Right cardiac atrium (tissue), 5 donors: ENCODE results near the gene FAM228B. TPM values are rescaled to one million over a fixed set of nuclear protein-coding genes. Genes with fewer than 3 reads are reported as not detected.

Source experiments
- ATAC-seq, 2 donors: fragments of 200-7000 bp; cut with Tn5 transposase; one replicate each; pipeline versions ENCODE4 v1.8.0 to v1.9.1; 2020; ENCODE audit warnings: moderate library complexity in 2 of 2, mild to moderate bottlenecking in 1 of 2
- DNase-seq, 3 donors: peaks; one replicate each; pipeline ENCODE4 v3.0.0-alpha.2; 2020
- H3K27ac ChIP-seq: one replicate; pipeline ENCODE4 v1.5.1; 2013; ENCODE audit warnings: mild to moderate bottlenecking, low read length, control low read depth, moderate library complexity
- H3K27me3 ChIP-seq: one replicate; pipeline ENCODE4 v1.6.1; 2013; ENCODE audit not compliant: control insufficient read depth, insufficient read depth
- H3K4me1 ChIP-seq: one replicate; pipeline ENCODE4 v1.6.1; 2013; ENCODE audit warnings: low read length; ENCODE audit not compliant: control insufficient read depth, insufficient read depth
- H3K4me3 ChIP-seq: one replicate; pipeline ENCODE4 v1.5.1; 2013; ENCODE audit warnings: low read length, control low read depth
- H3K9me3 ChIP-seq: one replicate; pipeline ENCODE4 v1.6.1; 2013; ENCODE audit warnings: low read length; ENCODE audit not compliant: control insufficient read depth
- WGBS: extraction: QIAGEN DNeasy Blood & Tissue Kit; methylation state at CpG from one replicate; pipeline ENCODE4 v1.1.7; 2013; 5-methylcytosine and 5-hydroxymethylcytosine counted together
- intact Hi-C, 4 donors: fragments of 100-400 bp; cut with DNase I; formaldehyde crosslinking; loops; one replicate each; pipeline versions ENCODE4 v1.11.0 to v1.14.0; 2022 to 2023
- polyA plus RNA-seq: library from polyadenylated mRNA; stranded (reverse); fragments of 200-250 nt; gene quantifications from one replicate; pipeline ENCODE4 v1.2.3, GENCODE V29; 2013
- total RNA-seq, 4 donors: library from RNA; stranded (reverse); fragmentation: NEBNext Ultra II Directional; extraction: Animal tissue kit (Norgen Biotek cat#: 25700); gene quantifications; one replicate each; pipeline ENCODE4 v1.2.1, GENCODE V29; 2021
- donor health status: healthy with polysubstance abuse.
- donor health status: DM: no; HTN: yes; CAD: no.
- donor health status: DM: no; HTN: no; CAD: no.
- donor health status: DM: no; HTN: yes; CAD: no; lungs with severe emphysema.
- donor health status: DM: yes; HTN: yes; CAD: no.

FAM228B gene
- total and polyA plus RNA-seq, 5 donors = 37.9 to 69.0 (median 55.8) TPM

DNA sequence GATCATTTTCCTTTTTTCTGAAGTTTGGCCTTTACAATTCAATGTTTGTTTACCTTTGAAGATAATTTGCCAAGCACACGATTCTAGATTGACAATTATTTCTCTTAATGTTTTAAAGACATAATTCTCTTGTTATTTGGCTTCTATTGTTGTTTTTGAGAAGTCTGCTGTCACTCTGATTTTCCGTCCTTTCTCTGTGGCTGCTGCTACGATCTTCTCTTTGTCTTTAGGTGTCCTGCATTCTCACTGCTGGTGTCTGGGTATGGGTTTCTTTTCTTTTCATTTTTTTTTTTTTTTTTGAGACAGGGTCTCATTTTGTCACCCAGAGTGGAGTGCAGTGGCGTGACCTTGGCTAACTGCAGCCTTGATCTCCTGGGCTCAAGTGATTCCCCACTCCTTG is 36.4 kb downstream of the FAM228B start:
- ATAC-seq (no peak), DNase-seq (no peak)
- intact Hi-C loops = no loop called here
- Histone ChIP-seq H3K9me3 (no peaks in the 10 kb centered on the region), H3K27ac (no peak overlapping the region), H3K4me1 (no peaks in the 10 kb centered on the region), H3K4me3 (no peak overlapping the region), H3K27me3 (no peaks in the 10 kb centered on the region)
- WGBS = 93% methylated on average over 4 of the region's 4 CpGs

GRCh38 chr2:24160761-24161160 is 37.5 kb downstream of the FAM228B start:
- no peak overlapping the region for H3K4me3 ChIP-seq
- H3K9me3 ChIP-seq = no peaks in the 10 kb centered on the region
- no peaks in the 10 kb centered on the region for H3K27me3 ChIP-seq
- ATAC-seq (no peak), DNase-seq (no peak)
- intact Hi-C loops = no loop called here
- H3K27ac ChIP-seq = no peak overlapping the region
- H3K4me1 ChIP-seq = no peaks in the 10 kb centered on the region

DNA sequence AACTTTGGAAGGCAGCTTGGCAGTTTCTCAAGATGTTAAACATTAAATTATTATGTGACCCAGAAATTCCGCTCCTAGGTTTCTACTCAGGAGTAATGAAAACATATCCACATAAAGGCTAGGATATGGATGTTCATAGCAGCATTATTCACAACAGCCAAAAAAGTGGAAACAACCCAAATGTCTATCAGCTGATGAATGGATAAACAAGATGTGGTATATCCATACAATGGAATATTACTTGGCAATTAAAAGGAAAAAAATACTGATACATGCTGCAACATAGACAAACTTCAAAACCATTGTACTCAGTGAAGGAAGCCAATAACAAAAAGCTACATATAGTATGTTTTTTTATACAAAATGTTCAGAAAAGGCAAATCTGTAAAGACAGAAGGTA is 39.2 kb downstream of the FAM228B start:
- Histone ChIP-seq H3K9me3 (no peaks in the 10 kb centered on the region), H3K27me3 (no peaks in the 10 kb centered on the region), H3K27ac (no peak overlapping the region), H3K4me3 (no peak overlapping the region), H3K4me1 (no peaks in the 10 kb centered on the region)
- WGBS = 95% methylated on average over 1 of the region's 1 CpG
- intact Hi-C loops = no loop called here
- no peak for DNase-seq
- no peak for ATAC-seq

DNA sequence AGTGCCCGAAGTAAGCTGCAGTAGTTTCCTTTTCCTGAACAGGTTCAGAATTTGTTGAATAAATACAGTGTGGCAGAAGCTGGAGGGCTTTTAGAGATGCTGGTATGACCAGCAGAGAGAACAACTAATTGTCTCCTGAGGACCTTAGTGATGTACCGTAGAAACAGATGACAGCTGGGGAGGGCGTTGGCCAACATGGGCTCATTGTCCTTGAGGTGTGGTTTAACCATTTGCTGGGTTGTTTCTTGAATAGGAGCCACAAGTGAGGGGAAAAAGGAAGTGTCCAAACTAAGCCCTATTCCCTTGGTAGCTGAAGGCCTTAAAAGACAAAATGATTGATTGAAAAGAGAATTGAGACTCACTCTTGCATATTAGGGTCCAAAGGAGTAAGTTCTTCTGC is 39.9 kb downstream of the FAM228B start:
- H3K27me3 ChIP-seq = no peaks in the 10 kb centered on the region
- intact Hi-C loops = no loop called here
- ATAC-seq = no peak

GRCh38 chr2:24163601-24164000 is 40.3 kb downstream of the FAM228B start:
- Histone ChIP-seq H3K27me3 (no peaks in the 10 kb centered on the region), H3K27ac (no peak overlapping the region), H3K9me3 (no peaks in the 10 kb centered on the region), H3K4me3 (no peak overlapping the region), H3K4me1 (no peaks in the 10 kb centered on the region)
- ATAC-seq = no peak
- DNase-seq = no peak
- 83% methylated on average over 2 of the region's 2 CpGs for WGBS
- intact Hi-C loops = no loop called here

More for the DNA sequence above, 39.9 kb downstream of the FAM228B start:
- Histone ChIP-seq H3K4me1 (no peaks in the 10 kb centered on the region), H3K27ac (no peak overlapping the region), H3K4me3 (no peak overlapping the region), H3K9me3 (no peaks in the 10 kb centered on the region)
- WGBS = 66% methylated on average over 3 of the region's 3 CpGs
- DNase-seq = no peak

GRCh38 chr2:24164416-24164973 is 41.2 kb downstream of the FAM228B start:
- Histone ChIP-seq H3K4me3 (no peak overlapping the region), H3K27ac (no peak overlapping the region), H3K9me3 (no peaks in the 10 kb centered on the region), H3K27me3 (no peaks in the 10 kb centered on the region), H3K4me1 (no peaks in the 10 kb centered on the region)
- intact Hi-C loops = no loop called here
- 58% methylated on average over 8 of the region's 8 CpGs for WGBS
- DNase-seq (peak in 2 of 3 donors; percentile 47 to 63), ATAC-seq (peak in 1 of 2 donors; percentile 44)

GRCh38 chr2:24169023-24169422 is 45.8 kb downstream of the FAM228B start:
- Histone ChIP-seq H3K9me3 (no peaks in the 10 kb centered on the region), H3K27me3 (no peaks in the 10 kb centered on the region), H3K27ac (no peak overlapping the region), H3K4me1 (no peaks in the 10 kb centered on the region), H3K4me3 (no peak overlapping the region)
- intact Hi-C loops = no loop called here
- ATAC-seq (no peak), DNase-seq (no peak)
- whole genome bisulfite sequencing = 91% methylated on average over 5 of the region's 5 CpGs

- H3K4me1 ChIP-seq = no peaks in the 10 kb centered on the region
- H3K27ac ChIP-seq = no peak within 1 kb of the TSS
- 26% methylated on average over 46 of the region's 46 CpGs for WGBS
- no peaks in the 10 kb centered on the region for H3K9me3 ChIP-seq
- intact Hi-C loops = no loop called here
- DNase-seq (peak in 2 of 3 donors; percentile 52 to 53), ATAC-seq (peak; percentile 45 to 56)
- H3K4me3 ChIP-seq = no peak within 1 kb of the TSS
- no peaks in the 10 kb centered on the region for H3K27me3 ChIP-seq
Observed at GRCh38 chr2:24174851-24175277, 51.6 kb downstream of the FAM228B start, which contains the start of gene FAM228A. Gene FAM228A (plus strand): TSS chr2:24175053. CDS start chr2:24175481, 428 bp downstream.

DNA sequence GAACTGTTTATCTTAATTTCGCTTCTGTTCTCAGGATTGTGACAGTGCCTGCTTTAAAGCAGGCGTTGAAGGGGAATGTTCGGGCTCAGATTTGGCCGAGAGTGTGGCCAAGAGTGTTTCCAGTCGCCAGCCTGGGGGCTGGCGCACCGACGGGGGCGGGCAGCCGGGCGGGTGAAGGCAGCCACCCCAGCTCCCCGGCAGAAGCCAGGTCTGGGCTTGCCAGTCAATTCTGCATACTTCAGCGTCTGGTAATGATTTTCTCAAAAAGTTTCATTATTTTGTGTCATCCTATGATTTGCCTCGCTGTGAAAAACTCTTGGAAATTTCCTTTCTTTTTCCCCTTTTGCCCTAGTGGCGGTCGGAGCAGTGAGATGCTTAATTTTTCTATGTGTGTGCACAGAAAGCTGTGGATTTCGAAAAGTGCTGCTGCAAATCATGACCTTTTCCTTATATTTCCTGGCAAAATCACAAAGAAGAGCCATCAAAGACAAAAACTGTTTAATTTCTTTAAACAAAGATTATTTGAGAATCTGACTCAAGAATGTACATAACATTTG is 52.4 kb downstream of the FAM228B start:
- no peak overlapping the region for H3K4me3 ChIP-seq
- 69% methylated on average over 17 of the region's 17 CpGs for WGBS
- no peaks in the 10 kb centered on the region for H3K9me3 ChIP-seq
- H3K4me1 ChIP-seq = no peaks in the 10 kb centered on the region
- no peaks in the 10 kb centered on the region for H3K27me3 ChIP-seq
- DNase-seq (peak in 1 of 3 donors; percentile 45), ATAC-seq (peak in 1 of 2 donors; percentile 35)
- intact Hi-C loops = no loop called here
- no peak overlapping the region for H3K27ac ChIP-seq

GRCh38 chr2:24176326-24176725 is 53.1 kb downstream of the FAM228B start:
- H3K9me3 ChIP-seq = no peaks in the 10 kb centered on the region
- no peaks in the 10 kb centered on the region for H3K27me3 ChIP-seq
- no peaks in the 10 kb centered on the region for H3K4me1 ChIP-seq
- H3K4me3 ChIP-seq = no peak overlapping the region
- ATAC-seq (no peak), DNase-seq (no peak)
- intact Hi-C loops = no loop called here
- H3K27ac ChIP-seq = no peak overlapping the region
- 74% methylated on average over 1 of the region's 1 CpG for WGBS

- Histone ChIP-seq H3K27me3 (no peaks in the 10 kb centered on the region), H3K9me3 (no peaks in the 10 kb centered on the region), H3K4me3 (no peak overlapping the region), H3K27ac (no peak overlapping the region), H3K4me1 (peaks cover 1% of the 10 kb centered on the region)
- intact Hi-C loops = no loop called here
- DNase-seq = no peak
- no peak for ATAC-seq
Observed at GRCh38 chr2:24179683-24180082, 56.4 kb downstream of the FAM228B start.

DNA sequence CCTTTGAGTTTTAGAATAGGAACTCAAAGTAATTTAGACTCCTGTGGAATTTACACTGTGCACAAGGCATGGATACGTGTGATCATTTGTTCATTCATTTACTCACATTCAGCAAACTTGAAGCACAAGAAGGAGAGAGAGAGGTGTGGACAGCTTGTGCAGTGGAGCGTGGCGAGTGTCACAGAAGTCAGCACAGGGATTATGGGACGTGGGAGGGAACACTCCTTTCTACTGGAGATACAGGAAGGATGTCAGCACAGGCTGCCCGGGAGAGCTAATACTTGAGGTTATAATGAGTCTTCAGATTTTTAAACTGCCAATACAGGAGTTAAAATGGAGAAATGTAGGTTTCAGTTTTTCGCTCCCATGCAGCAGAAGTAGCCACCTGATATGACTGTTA is 58.6 kb downstream of the FAM228B start:
- ATAC-seq = no peak
- WGBS = 61% methylated on average over 6 of the region's 6 CpGs
- H3K9me3 ChIP-seq = no peaks in the 10 kb centered on the region
- peaks cover 1% of the 10 kb centered on the region for H3K4me1 ChIP-seq
- no peak overlapping the region for H3K4me3 ChIP-seq
- DNase-seq = no peak
- no peak overlapping the region for H3K27ac ChIP-seq
- H3K27me3 ChIP-seq = no peaks in the 10 kb centered on the region
- intact Hi-C loops = no loop called here
